ENCODE measurements around the gene BACH2.
"Not testable (repeated sequence)": the region's sequence is repeated elsewhere in the genome, so short reads cannot be mapped to it uniquely, and the experiment has no call there.

Gene BACH2

GRCh38 chr6:90053614-90054013, 243.0 kb downstream of the BACH2 start:
- no peak for DNase-seq

GRCh38 chr6:90049295-90049694, 247.3 kb downstream of the BACH2 start:
- no peak for DNase-seq

GRCh38 chr6:90048206-90048967, 248.3 kb downstream of the BACH2 start:
- DNase-seq, result no peak

- no peak for DNase-seq
These were observed 251.1 kb downstream of the BACH2 start for GRCh38 chr6:90045535-90045934.

- DNase-seq, result no peak
These were observed 251.7 kb downstream of the BACH2 start for GRCh38 chr6:90044833-90045381.

- DNase-seq, result no peak
These were observed 252.3 kb downstream of the BACH2 start for GRCh38 chr6:90044182-90044832.

GRCh38 chr6:90040931-90041330, 255.7 kb downstream of the BACH2 start:
- no peak for DNase-seq

GRCh38 chr6:90039911-90040310, 256.7 kb downstream of the BACH2 start:
- DNase-seq, result no peak

GRCh38 chr6:90038961-90039653, 257.5 kb downstream of the BACH2 start:
- no peak for DNase-seq

GRCh38 chr6:90036963-90037362, 259.7 kb downstream of the BACH2 start:
- no peak for DNase-seq

GRCh38 chr6:90035047-90035723, 261.5 kb downstream of the BACH2 start:
- no peak for DNase-seq

GRCh38 chr6:90033746-90034271, 262.8 kb downstream of the BACH2 start:
- no peak for DNase-seq

GRCh38 chr6:90032489-90033212, 264.0 kb downstream of the BACH2 start:
- not testable (repeated sequence) for DNase-seq

- no peak for DNase-seq
These were observed 267.5 kb downstream of the BACH2 start for GRCh38 chr6:90028995-90029635.

- DNase-seq, result no peak
These were observed 268.4 kb downstream of the BACH2 start for GRCh38 chr6:90028066-90028778.

GRCh38 chr6:90026216-90026615, 270.4 kb downstream of the BACH2 start:
- DNase-seq, result no peak

- DNase-seq, result no peak
These were observed 271.1 kb downstream of the BACH2 start for GRCh38 chr6:90025523-90026061.

- no peak for DNase-seq
These were observed 272.0 kb downstream of the BACH2 start for GRCh38 chr6:90024633-90025032.

- no peak for DNase-seq
These were observed 274.9 kb downstream of the BACH2 start for GRCh38 chr6:90021711-90022110.

- DNase-seq, result no peak
These were observed 275.9 kb downstream of the BACH2 start for GRCh38 chr6:90020746-90021145.

GRCh38 chr6:90019216-90019615, 277.4 kb downstream of the BACH2 start:
- DNase-seq, result no peak

Measured in CD4-positive, alpha-beta T cell treated with Interleukin-15 for 1 hour (primary cell).